K562 (cell line): Measurements from ENCODE around the gene TNFRSF6B. TPM values are rescaled to one million over a fixed set of nuclear protein-coding genes. Genes with fewer than 3 reads are reported as not detected.

Experiments
- ATAC-seq: fragments of 200-7000 bp; cut with Tn5 transposase; 3 replicates; pipeline ENCODE4 v1.9.1; 2020; ENCODE audit warnings: moderate library complexity
- BruUV-seq: library from RNA; stranded (reverse); fragments of 400-500 nt; replicated peaks from 2 replicates; lab custom pipeline; 2021; lab: Mats Ljungman, UMichigan
- CTCF ChIA-PET: fragments of 300-600 bp; formaldehyde crosslinking; extraction: SDS; loops from one replicate; lab custom pipeline; 2021; ENCODE audit warnings: low intra/inter-chr PET ratio; lab: Yijun Ruan, JAX
- POLR2A ChIA-PET: fragments of 300-600, 350-650 bp; sonication (Branson Sonifier 250); formaldehyde crosslinking; extraction: SDS; loops from one replicate; lab custom pipeline; 2021; ENCODE audit warnings: antibody characterized with exemption, inconsistent platforms; lab: Yijun Ruan, JAX
- DNase-seq, 4 experiments: peaks; one replicate each; pipeline versions ENCODE4 v3.0.0 to v3.0.0-alpha.2; 2011 to 2018; ENCODE audit warnings: low spot score in 3 of 4, mixed read lengths in 3 of 4; ENCODE audit errors: extremely low read depth in 1 of 4
- FAIRE-seq: peaks from 2 replicates; lab custom pipeline; 2011; peaks lifted over from hg19 to GRCh38; lab: Jason Lieb, UNC
- H2AFZ ChIP-seq: 2 replicates; pipeline ENCODE4 v1.6.0; 2011; ENCODE audit warnings: low read depth, low read length, control low read depth, inconsistent platforms
- H3K27ac ChIP-seq: fragments of 200-600 bp; 3 replicates; pipeline ENCODE4 v1.8.0; 2011; ENCODE audit warnings: low read depth, mild to moderate bottlenecking, control low read depth, inconsistent platforms, low read length, moderate library complexity, mixed read lengths; ENCODE audit errors: extremely low read depth
- H3K27me3 ChIP-seq, 2 experiments: fragments of 300-600 bp in 1 of 2; 2 replicates in 1 of 2; 3 replicates in 1 of 2; pipeline versions ENCODE4 v1.6.0 to v1.8.0; 2011; ENCODE audit warnings: inconsistent platforms in 2 of 2, low read length in 2 of 2, mild to moderate bottlenecking in 1 of 2, mixed read lengths in 1 of 2, moderate library complexity in 1 of 2; ENCODE audit not compliant: control insufficient read depth in 2 of 2, insufficient read depth in 2 of 2
- H3K36me3 ChIP-seq: fragments of 300-600 bp; 3 replicates; pipeline ENCODE4 v1.8.0; 2011; ENCODE audit warnings: mild to moderate bottlenecking, low read length, inconsistent platforms; ENCODE audit not compliant: control insufficient read depth, insufficient read depth
- H3K4me1 ChIP-seq, 2 experiments: fragments of 200-600 bp in 1 of 2; replicated peaks in 1 of 2; 2 replicates in 1 of 2; 3 replicates in 1 of 2; pipeline versions ENCODE4 v1.5.1 to v1.8.0; 2011; ENCODE audit warnings: inconsistent platforms in 2 of 2, low read length in 2 of 2, mild to moderate bottlenecking in 1 of 2, mixed read lengths in 1 of 2, moderate library complexity in 1 of 2; ENCODE audit not compliant: control insufficient read depth in 2 of 2, insufficient read depth in 2 of 2
- H3K4me2 ChIP-seq: 2 replicates; pipeline ENCODE4 v1.6.1; 2011; ENCODE audit warnings: low read length, control low read depth, inconsistent platforms, mixed read lengths; ENCODE audit not compliant: insufficient read depth
- H3K4me3 ChIP-seq: fragments of 200-600 bp; sonication (generic), shearing (Covaris generic); 2 replicates; pipeline ENCODE4 v1.5.1; 2016; ENCODE audit warnings: control low read depth, inconsistent platforms
- H3K79me2 ChIP-seq: fragments of 200-600 bp; 3 replicates; pipeline ENCODE4 v1.8.0; 2011; ENCODE audit warnings: low read length, inconsistent platforms; ENCODE audit not compliant: control insufficient read depth, insufficient read depth
- H3K9ac ChIP-seq, 2 experiments: 2 replicates each; pipeline versions ENCODE4 v1.6.0 to v1.6.1; 2011; ENCODE audit warnings: low read depth in 2 of 2, low read length in 2 of 2, control low read depth in 1 of 2, inconsistent platforms in 1 of 2, mild to moderate bottlenecking in 1 of 2, mixed read lengths in 1 of 2; ENCODE audit not compliant: insufficient read depth in 1 of 2
- H3K9me1 ChIP-seq: one replicate; pipeline ENCODE4 v1.6.0; 2011; ENCODE audit warnings: inconsistent platforms, mild to moderate bottlenecking, low read length, moderate library complexity; ENCODE audit not compliant: control insufficient read depth, insufficient read depth
- H3K9me3 ChIP-seq: replicated peaks from 2 replicates; pipeline ENCODE4 v1.5.1; 2011; ENCODE audit warnings: low read depth, low read length, inconsistent platforms; ENCODE audit not compliant: control insufficient read depth, insufficient read depth
- H4K20me1 ChIP-seq: replicated peaks from 2 replicates; pipeline ENCODE4 v1.6.1; 2011; ENCODE audit warnings: low read length, inconsistent platforms, mixed read lengths; ENCODE audit not compliant: control insufficient read depth, insufficient read depth
- CBFA2T3 ChIP-seq: fragments of 450-650 bp; IDR thresholded peaks from 2 replicates; pipeline ENCODE4 v1.6.1; 2017
- CHD4 ChIP-seq: fragments of 200-600 bp; sonication (generic); IDR thresholded peaks from 3 replicates; pipeline ENCODE4 v1.6.1; 2012; ENCODE audit warnings: low read depth, mild to moderate bottlenecking, mixed read lengths, low read length, inconsistent platforms; ENCODE audit not compliant: insufficient read depth, insufficient replicate concordance, poor library complexity, severe bottlenecking
- PHF20 ChIP-seq: fragments of 450-650 bp; IDR thresholded peaks from 2 replicates; pipeline ENCODE4 v1.6.1; 2018; ENCODE audit not compliant: partially characterized antibody
- SRSF7 ChIP-seq: fragments of 200-400 bp; formaldehyde crosslinking; optimal IDR thresholded peaks from 2 replicates; pipeline ENCODE3; 2017; ENCODE audit warnings: mild to moderate bottlenecking, low read depth, low read length
- WHSC1 ChIP-seq: IDR thresholded peaks from one replicate; pipeline ENCODE4 v1.6.1; 2012; ENCODE audit warnings: low read length, control low read depth, inconsistent platforms
- WGBS: fragments of 100-300 bp; shearing (Covaris generic); methylation state at CpG from one replicate; pipeline ENCODE4 v1.1.6; 2016; ENCODE audit warnings: low coverage, mixed read lengths; ENCODE audit not compliant: insufficient coverage; ENCODE audit errors: missing lambda C conversion rate; 5-methylcytosine and 5-hydroxymethylcytosine counted together
- in situ Hi-C: fragments of 300-500 bp; cut with MboI; formaldehyde crosslinking; loops from 4 replicates; pipeline ENCODE4 v1.15.0; 2018; ENCODE audit warnings: inconsistent platforms, mixed read lengths
- intact Hi-C: fragments of 100-400 bp; cut with micrococcal nuclease; formaldehyde crosslinking; loops from 2 replicates; pipeline ENCODE4 v1.14.2; 2022
- polyA plus RNA-seq, 8 experiments: library from polyadenylated mRNA; depleted of rRNA in 4 of 8; stranded (reverse) in 5 of 8; unstranded in 3 of 8; fragments of >200 nt; fragmentation: Nextera tagmentation in 2 of 8; fragmentation: Illumina TruSeq in 1 of 8; extraction: Ambion mirVana in 2 of 8; extraction: Trizol in 1 of 8; gene quantifications; 2 replicates each; pipeline versions ENCODE4 v1.2.1 to v1.2.3, GENCODE V29; 2011 to 2014; ENCODE audit warnings: inconsistent platforms in 1 of 8, missing spikeins in 1 of 8
- total RNA-seq, 7 experiments: library from RNA; depleted of rRNA in 6 of 7; stranded (reverse); fragments of >200 nt in 6 of 7; fragmentation: Illumina TruSeq in 2 of 7; extraction: Trizol in 2 of 7; gene quantifications; 2 replicates each; pipeline versions ENCODE4 v1.2.1 to v1.2.3, GENCODE V29; 2011 to 2021; ENCODE audit warnings: low replicate concordance in 1 of 7
- TF ChIP-seq, protein P1 (sequence below), 2 experiments: fragments of 450-650 bp in 1 of 2; sonication (generic) in 1 of 2; formaldehyde crosslinking in 1 of 2; IDR thresholded peaks in 1 of 2; conservative IDR thresholded peaks in 1 of 2; 2 replicates each; pipeline versions ENCODE4 v1.6.1 to v1.8.1; 2016 to 2023; ENCODE audit warnings: mild to moderate bottlenecking in 2 of 2, moderate library complexity in 2 of 2, inconsistent platforms in 1 of 2, missing genetic modification reagents in 1 of 2
- TF ChIP-seq, protein P2 (sequence below): IDR thresholded peaks from 2 replicates; pipeline ENCODE4 v1.6.1; 2014; ENCODE audit warnings: antibody characterized with exemption

TNFRSF6B gene
- total and polyA plus RNA-seq, 9 of the 15 experiments (the other 6 are each of a cell fraction or from before 2014, with no cell fraction given): 0.10 to 3.5 (median 0.32) TPM; not detected in 6

DNA sequence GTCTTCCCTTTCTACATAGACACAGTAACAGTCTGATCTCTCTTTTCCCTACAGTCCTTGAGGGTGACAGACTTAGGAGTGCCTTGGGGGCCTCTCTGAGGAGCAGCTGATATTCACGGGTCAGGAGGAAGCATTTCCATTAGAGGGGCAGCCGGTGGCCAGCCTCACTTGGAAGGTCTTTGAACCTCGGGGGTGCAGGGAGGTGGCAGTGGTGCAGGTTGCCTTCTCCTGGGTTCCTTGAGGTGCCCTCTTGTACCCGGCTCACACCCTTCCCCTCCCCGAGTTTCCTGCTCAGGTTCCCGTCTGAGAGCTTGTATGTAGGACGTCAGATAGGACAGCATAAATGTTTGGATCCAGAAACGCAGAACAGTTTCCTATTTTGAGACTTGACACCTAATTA, 35.8 kb upstream of the TNFRSF6B start:
- Histone ChIP-seq H3K4me3 (no peak overlapping the region), H3K9me3 (no peaks in the 10 kb centered on the region), H3K9ac (no peak overlapping the region), H3K9me1 (peaks cover 3% of the 10 kb centered on the region), H3K27me3 (no peaks in the 10 kb centered on the region), H3K4me1 (peaks cover 18 to 54% of the 10 kb centered on the region in 2 experiments), H3K4me2 (no peak overlapping the region), H3K36me3 (peaks cover 59% of the 10 kb centered on the region; the same call in 2 of the 3 replicates), H3K79me2 (peaks cover 25% of the 10 kb centered on the region), H3K27ac (no peak overlapping the region), H2AFZ (no peak overlapping the region), H4K20me1 (no peaks in the 10 kb centered on the region)
- no peak for DNase-seq
- BruUV-seq: no TSS peak
- intact Hi-C loops: no loop called here
- no peak for TF ChIP-seq PHF20
- in situ Hi-C loops: no loop called here
- POLR2A ChIA-PET: no interaction called here
- CTCF ChIA-PET: no interaction called here
- FAIRE-seq: no peak
- ATAC-seq: no peak
- WGBS: 78% methylated on average over 7 of the region's 8 CpGs

DNA sequence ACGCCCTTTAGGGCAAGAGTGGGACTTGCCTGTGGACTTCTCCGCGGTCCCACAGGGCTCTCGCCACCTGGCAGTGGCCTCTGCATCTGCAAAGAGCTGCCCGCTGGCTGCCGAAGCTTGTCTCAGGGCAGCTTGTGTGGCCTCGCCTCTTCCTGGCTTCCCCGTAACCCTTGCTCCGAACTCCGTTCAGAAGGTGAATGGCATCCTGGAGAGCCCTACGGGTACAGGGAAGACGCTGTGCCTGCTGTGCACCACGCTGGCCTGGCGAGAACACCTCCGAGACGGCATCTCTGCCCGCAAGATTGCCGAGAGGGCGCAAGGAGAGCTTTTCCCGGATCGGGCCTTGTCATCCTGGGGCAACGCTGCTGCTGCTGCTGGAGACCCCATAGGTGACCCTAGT, 35.3 kb upstream of the TNFRSF6B start:
- intact Hi-C loops (no loop called here), in situ Hi-C loops (no loop called here)
- DNase-seq (no peak), ATAC-seq (no peak), FAIRE-seq (no peak)
- 93% methylated on average over 21 of the region's 22 CpGs for WGBS
- Histone ChIP-seq H3K27ac (no peak overlapping the region), H3K9ac (peak overlapping the region in 1 of 2 experiments; percentile 14; a peak in 1 of 4 replicates), H3K4me3 (no peak overlapping the region), H3K36me3 (peaks cover 64% of the 10 kb centered on the region; the same call in 2 of the 3 replicates), H3K27me3 (no peaks in the 10 kb centered on the region), H2AFZ (no peak overlapping the region), H3K79me2 (peaks cover 25% of the 10 kb centered on the region), H3K9me1 (peaks cover 3% of the 10 kb centered on the region), H3K4me2 (no peak overlapping the region), H4K20me1 (no peaks in the 10 kb centered on the region), H3K4me1 (peaks cover 18 to 55% of the 10 kb centered on the region in 2 experiments), H3K9me3 (no peaks in the 10 kb centered on the region)
- ChIA-PET CTCF (no interaction called here), POLR2A (interaction anchor here (1.7 kb wide), 1 partner anchor 12 kb away, joined by 3 read pairs; no protein-coding TSS in a partner anchor)
- BruUV-seq: no TSS peak
- TF ChIP-seq SRSF7 (no peak), CHD4 (no peak), WHSC1 (no peak), CBFA2T3 (no peak)
- TF ChIP-seq, protein P1, sequence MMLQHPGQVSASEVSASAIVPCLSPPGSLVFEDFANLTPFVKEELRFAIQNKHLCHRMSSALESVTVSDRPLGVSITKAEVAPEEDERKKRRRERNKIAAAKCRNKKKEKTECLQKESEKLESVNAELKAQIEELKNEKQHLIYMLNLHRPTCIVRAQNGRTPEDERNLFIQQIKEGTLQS (IDR thresholded peaks at IDR 0.05): no peak
- TF ChIP-seq, protein P1 (CRISPR knock-in tag; conservative IDR thresholded peaks at IDR 0.05): no peak
- TF ChIP-seq, protein P2, sequence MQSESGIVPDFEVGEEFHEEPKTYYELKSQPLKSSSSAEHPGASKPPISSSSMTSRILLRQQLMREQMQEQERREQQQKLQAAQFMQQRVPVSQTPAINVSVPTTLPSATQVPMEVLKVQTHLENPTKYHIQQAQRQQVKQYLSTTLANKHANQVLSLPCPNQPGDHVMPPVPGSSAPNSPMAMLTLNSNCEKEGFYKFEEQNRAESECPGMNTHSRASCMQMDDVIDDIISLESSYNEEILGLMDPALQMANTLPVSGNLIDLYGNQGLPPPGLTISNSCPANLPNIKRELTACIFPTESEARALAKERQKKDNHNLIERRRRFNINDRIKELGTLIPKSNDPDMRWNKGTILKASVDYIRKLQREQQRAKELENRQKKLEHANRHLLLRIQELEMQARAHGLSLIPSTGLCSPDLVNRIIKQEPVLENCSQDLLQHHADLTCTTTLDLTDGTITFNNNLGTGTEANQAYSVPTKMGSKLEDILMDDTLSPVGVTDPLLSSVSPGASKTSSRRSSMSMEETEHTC: no peak
